ENCODE measurements around the gene ZFC3H1.

ZFC3H1 gene

GRCh38 chr12:71565535-71565934 is 98.1 kb downstream of the ZFC3H1 start:
- no peak for DNase-seq

DNA sequence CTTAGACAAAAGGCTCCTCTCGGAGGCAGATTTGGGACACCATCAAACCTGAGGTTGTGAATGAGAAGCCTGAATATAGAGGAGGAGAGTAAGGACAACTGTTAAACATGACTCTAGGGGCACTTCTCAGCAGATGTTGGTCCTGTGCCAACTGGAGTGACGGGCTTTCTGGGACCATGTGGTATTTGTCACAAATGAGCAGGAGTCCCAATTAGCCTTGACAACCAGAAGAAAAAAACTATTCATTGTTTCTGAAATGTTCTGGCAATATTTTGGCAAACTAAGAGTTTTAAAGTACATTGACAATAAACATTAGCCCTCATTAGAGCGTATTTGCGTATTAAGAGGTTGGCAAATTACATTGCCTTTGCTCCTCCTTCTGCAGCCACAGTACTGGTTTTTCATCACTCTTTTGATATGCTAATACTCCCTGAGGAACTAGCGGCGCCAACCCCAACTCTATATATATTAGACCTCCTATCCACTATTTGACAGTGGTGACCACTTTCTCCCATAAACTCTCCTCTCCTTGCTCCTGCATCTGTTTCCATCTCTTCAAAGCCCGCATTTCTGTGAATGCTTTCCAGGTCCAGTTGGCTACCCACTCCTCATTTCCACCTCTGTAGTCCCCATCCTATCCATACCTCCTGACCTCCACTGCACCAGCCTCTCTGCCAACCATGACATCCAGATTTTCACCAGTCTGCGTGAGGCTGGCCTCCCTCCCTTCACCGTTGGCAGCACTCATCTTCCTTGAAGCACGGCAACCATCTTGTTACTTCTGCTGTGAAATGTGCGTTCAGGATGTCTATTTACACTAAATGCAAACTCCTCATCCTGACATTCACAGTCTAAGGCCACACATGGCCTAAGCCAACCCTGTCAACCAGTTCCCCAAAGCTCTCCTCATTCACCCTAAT is 100.7 kb downstream of the ZFC3H1 start:
- DNase-seq = no peak

Measured in CD4-positive, alpha-beta T cell treated with Interleukin-17A for 4 hours (primary cell).